Medulla oblongata (tissue), 1 donor: ENCODE measurements around the gene SULF2.
"Not testable (repeated sequence)": the region's sequence is repeated elsewhere in the genome, so short reads cannot be mapped to it uniquely, and the experiment has no call there.

Source experiments
- DNase-seq: peaks from one replicate; pipeline ENCODE4 v3.0.0-alpha.2; 2015; ENCODE audit errors: extremely low spot score

SULF2 gene

GRCh38 chr20:47804972-47805371, 19.7 kb upstream of the SULF2 start:
- DNase-seq: not testable (repeated sequence)

GRCh38 chr20:47804224-47804825, 19.0 kb upstream of the SULF2 start:
- DNase-seq: not testable (repeated sequence)

GRCh38 chr20:47802975-47803374, 17.7 kb upstream of the SULF2 start:
- no peak for DNase-seq

- DNase-seq: no peak
Observed at GRCh38 chr20:47802226-47802920, 17.1 kb upstream of the SULF2 start.

GRCh38 chr20:47801759-47802158, 16.5 kb upstream of the SULF2 start:
- no peak for DNase-seq

GRCh38 chr20:47801079-47801478, 15.8 kb upstream of the SULF2 start:
- no peak for DNase-seq

GRCh38 chr20:47800623-47801022, 15.3 kb upstream of the SULF2 start:
- no peak for DNase-seq

GRCh38 chr20:47799116-47799715, 13.9 kb upstream of the SULF2 start:
- no peak for DNase-seq

- DNase-seq: no peak
Observed at GRCh38 chr20:47796971-47797370, 11.7 kb upstream of the SULF2 start.

GRCh38 chr20:47795214-47795907, 10.1 kb upstream of the SULF2 start:
- no peak for DNase-seq

GRCh38 chr20:47794264-47794663, 9.0 kb upstream of the SULF2 start:
- DNase-seq: not testable (repeated sequence)

- peak; percentile 59 for DNase-seq
Observed at GRCh38 chr20:47792021-47792618, 6.8 kb upstream of the SULF2 start.

- DNase-seq: no peak
Observed at GRCh38 chr20:47791084-47791599, 5.9 kb upstream of the SULF2 start.

- DNase-seq: no peak
Observed at GRCh38 chr20:47790580-47790965, 5.3 kb upstream of the SULF2 start.

- DNase-seq: no peak
Observed at GRCh38 chr20:47789764-47790579, 4.7 kb upstream of the SULF2 start.

- no peak for DNase-seq
Observed at GRCh38 chr20:47789081-47789763, 3.9 kb upstream of the SULF2 start.

- no peak for DNase-seq
Observed at GRCh38 chr20:47788741-47789080, 3.4 kb upstream of the SULF2 start.

GRCh38 chr20:47786765-47787107, 1.5 kb upstream of the SULF2 start:
- DNase-seq: no peak

GRCh38 chr20:47785854-47786764, 828 bp upstream of the SULF2 start:
- peak; percentile 80 for DNase-seq
